H1 (cell line): ENCODE measurements around the gene ITIH4. TPM values are rescaled to one million over a fixed set of nuclear protein-coding genes. Genes with fewer than 3 reads are reported as not detected.

Experiments
- CTCF ChIA-PET: fragments of 300-600 bp; sonication (Branson Sonifier 250); formaldehyde crosslinking; loops from one replicate; lab custom pipeline; 2021; ENCODE audit not compliant: partially characterized antibody; lab: Charles Lee
- POLR2A ChIA-PET: fragments of 300-600 bp; sonication (Branson Sonifier 250); formaldehyde crosslinking; loops from one replicate; lab custom pipeline; 2021; ENCODE audit warnings: inconsistent platforms; ENCODE audit not compliant: partially characterized antibody; lab: Charles Lee
- DNase-seq, 2 experiments: peaks; one replicate each; pipeline versions ENCODE4 v3.0.0 to v3.0.0-alpha.2; 2010 to 2022; ENCODE audit warnings: low spot score in 2 of 2, low read depth in 1 of 2, mixed read lengths in 1 of 2
- FAIRE-seq: peaks from 2 replicates; lab custom pipeline; 2011; peaks lifted over from hg19 to GRCh38; lab: Jason Lieb, UNC
- H2AFZ ChIP-seq: 2 replicates; pipeline ENCODE4 v1.8.1; 2012; ENCODE audit warnings: low read length, inconsistent platforms
- H2AK5ac ChIP-seq: 2 replicates; pipeline ENCODE4 v1.6.1; 2013; ENCODE audit warnings: low read depth, low read length
- H2BK120ac ChIP-seq: replicated peaks from 2 replicates; pipeline ENCODE3; 2013; ENCODE audit warnings: low read depth, low read length, inconsistent platforms
- H2BK12ac ChIP-seq: 2 replicates; pipeline ENCODE4 v1.6.1; 2013; ENCODE audit warnings: low read depth, low read length
- H2BK15ac ChIP-seq: 2 replicates; pipeline ENCODE4 v1.6.1; 2013; ENCODE audit warnings: low read length
- H2BK20ac ChIP-seq: 2 replicates; pipeline ENCODE4 v1.6.1; 2013; ENCODE audit warnings: low read length
- H2BK5ac ChIP-seq: 2 replicates; pipeline ENCODE4 v1.6.1; 2013; ENCODE audit warnings: low read depth, low read length
- H3K14ac ChIP-seq: 2 replicates; pipeline ENCODE4 v1.6.1; 2013; ENCODE audit warnings: inconsistent platforms; ENCODE audit not compliant: insufficient read length
- H3K18ac ChIP-seq: 2 replicates; pipeline ENCODE4 v1.6.1; 2013; ENCODE audit warnings: low read length; ENCODE audit errors: extremely low read depth
- H3K23ac ChIP-seq: 2 replicates; pipeline ENCODE4 v1.6.1; 2013; ENCODE audit warnings: inconsistent platforms; ENCODE audit not compliant: insufficient read length
- H3K23me2 ChIP-seq: 2 replicates; pipeline ENCODE4 v1.6.1; 2013; ENCODE audit warnings: low read depth, low read length
- H3K27ac ChIP-seq: 2 replicates; pipeline ENCODE4 v1.6.1; 2011; ENCODE audit warnings: low read depth, low read length, inconsistent platforms
- H3K27me3 ChIP-seq, 4 experiments: replicated peaks in 1 of 4; 1 replicate in 1 of 4; 2 replicates in 3 of 4; pipeline versions ENCODE4 v1.6.1 to v1.8.1; 2011 to 2013; ENCODE audit warnings: low read length in 3 of 4, mild to moderate bottlenecking in 3 of 4, inconsistent platforms in 2 of 4, mixed read lengths in 2 of 4, moderate library complexity in 1 of 4; ENCODE audit not compliant: control insufficient read depth in 3 of 4, insufficient read depth in 3 of 4; ENCODE audit errors: extremely low read depth in 1 of 4
- H3K36me3 ChIP-seq, 4 experiments: 2 replicates each; pipeline versions ENCODE4 v1.6.1 to v1.8.1; 2011 to 2013; ENCODE audit warnings: mild to moderate bottlenecking in 4 of 4, low read length in 3 of 4, moderate library complexity in 2 of 4, control low read depth in 1 of 4, inconsistent platforms in 1 of 4; ENCODE audit not compliant: insufficient read depth in 4 of 4, control insufficient read depth in 2 of 4
- H3K4ac ChIP-seq: replicated peaks from 2 replicates; pipeline ENCODE3; 2013; ENCODE audit warnings: low read length, low read depth, mixed read lengths, inconsistent platforms; ENCODE audit not compliant: insufficient read length
- H3K4me1 ChIP-seq, 4 experiments: replicated peaks in 1 of 4; 1 replicate in 1 of 4; 2 replicates in 3 of 4; pipeline versions ENCODE4 v1.6.1 to v1.8.1; 2011 to 2013; ENCODE audit warnings: low read length in 3 of 4, inconsistent platforms in 2 of 4, mixed read lengths in 1 of 4; ENCODE audit not compliant: insufficient read depth in 4 of 4, control insufficient read depth in 3 of 4
- H3K4me2 ChIP-seq, 2 experiments: 2 replicates each; pipeline versions ENCODE4 v1.6.1 to v1.8.1; 2011 to 2013; ENCODE audit warnings: low read depth in 2 of 2, low read length in 2 of 2, control low read depth in 1 of 2, inconsistent platforms in 1 of 2, mild to moderate bottlenecking in 1 of 2; ENCODE audit not compliant: insufficient read depth in 1 of 2
- H3K4me3 ChIP-seq, 4 experiments: fragments of 200-600, 300-600 bp in 1 of 4; sonication (generic), shearing (Covaris generic), sonication (Bioruptor Twin) in 1 of 4; 2 replicates each; pipeline versions ENCODE4 v1.5.1 to v1.8.1; 2011 to 2016; ENCODE audit warnings: low read length in 4 of 4, low read depth in 3 of 4, control low read depth in 2 of 4, inconsistent platforms in 2 of 4, mild to moderate bottlenecking in 2 of 4, mixed read lengths in 1 of 4, moderate library complexity in 1 of 4; ENCODE audit not compliant: insufficient read depth in 2 of 4; ENCODE audit errors: extremely low read depth in 1 of 4
- H3K56ac ChIP-seq: replicated peaks from 2 replicates; pipeline ENCODE3; 2013; ENCODE audit warnings: low read depth, mild to moderate bottlenecking, mixed read lengths, low read length, inconsistent platforms; ENCODE audit not compliant: insufficient read length
- H3K79me1 ChIP-seq: 2 replicates; pipeline ENCODE4 v1.6.1; 2013; ENCODE audit warnings: low read depth, low read length, control low read depth
- H3K79me2 ChIP-seq, 2 experiments: 2 replicates each; pipeline versions ENCODE4 v1.6.1 to v1.8.1; 2012 to 2013; ENCODE audit warnings: low read length in 2 of 2, mild to moderate bottlenecking in 2 of 2, inconsistent platforms in 1 of 2; ENCODE audit not compliant: insufficient read depth in 2 of 2, control insufficient read depth in 1 of 2
- H3K9ac ChIP-seq, 4 experiments: replicated peaks in 1 of 4; 1 replicate in 1 of 4; 2 replicates in 3 of 4; pipeline versions ENCODE4 v1.6.1 to v1.8.1; 2011 to 2013; ENCODE audit warnings: low read depth in 3 of 4, low read length in 3 of 4, control low read depth in 2 of 4, mild to moderate bottlenecking in 2 of 4, moderate library complexity in 2 of 4, inconsistent platforms in 1 of 4; ENCODE audit errors: extremely low read depth in 1 of 4
- H3K9me3 ChIP-seq, 2 experiments: 2 replicates each; pipeline versions ENCODE4 v1.6.1 to v1.8.1; 2012 to 2013; ENCODE audit warnings: mild to moderate bottlenecking in 2 of 2, moderate library complexity in 2 of 2, control low read depth in 1 of 2, inconsistent platforms in 1 of 2, low read depth in 1 of 2, low read length in 1 of 2, mixed read lengths in 1 of 2; ENCODE audit not compliant: insufficient read depth in 2 of 2
- H4K20me1 ChIP-seq, 2 experiments: replicated peaks in 1 of 2; 2 replicates each; pipeline versions ENCODE3 to v1.8.1; 2011 to 2013; ENCODE audit warnings: inconsistent platforms in 2 of 2, low read length in 2 of 2, mild to moderate bottlenecking in 1 of 2; ENCODE audit not compliant: insufficient read depth in 2 of 2, control insufficient read depth in 1 of 2
- H4K5ac ChIP-seq: 2 replicates; pipeline ENCODE4 v1.6.1; 2013; ENCODE audit warnings: low read length, low read depth, mixed read lengths, inconsistent platforms; ENCODE audit not compliant: insufficient read length
- H4K8ac ChIP-seq: 2 replicates; pipeline ENCODE4 v1.8.0; 2013; ENCODE audit warnings: mild to moderate bottlenecking, moderate library complexity, low read length, inconsistent platforms; ENCODE audit not compliant: insufficient read depth; ENCODE audit errors: extremely low read depth
- H4K91ac ChIP-seq: replicated peaks from 2 replicates; pipeline ENCODE3; 2013; ENCODE audit warnings: low read length, mixed read lengths, inconsistent platforms; ENCODE audit not compliant: insufficient read length
- CEBPB ChIP-seq: IDR thresholded peaks from 2 replicates; pipeline ENCODE4 v1.6.1; 2012; ENCODE audit warnings: low read depth, low read length
- CHD1 ChIP-seq: IDR thresholded peaks from 2 replicates; pipeline ENCODE4 v1.6.1; 2012; ENCODE audit warnings: low read depth, low read length, improper control_type of control experiment
- HDAC6 ChIP-seq: IDR thresholded peaks from one replicate; pipeline ENCODE4 v1.7.1; 2012; ENCODE audit warnings: low read depth, mild to moderate bottlenecking, inconsistent platforms, low read length, moderate library complexity
- KDM4A ChIP-seq: IDR thresholded peaks from one replicate; pipeline ENCODE4 v1.7.1; 2012; ENCODE audit warnings: low read depth, mild to moderate bottlenecking, moderate library complexity, low read length, inconsistent platforms; ENCODE audit not compliant: severe bottlenecking
- KDM5A ChIP-seq: fragments of 200-600 bp; IDR thresholded peaks from 2 replicates; pipeline ENCODE4 v1.7.1; 2012; ENCODE audit warnings: mild to moderate bottlenecking, low read length, inconsistent platforms, mixed read lengths
- NANOG ChIP-seq: IDR thresholded peaks from 2 replicates; pipeline ENCODE4 v1.6.1; 2011; ENCODE audit warnings: low read length, low read depth, mild to moderate bottlenecking, inconsistent platforms; ENCODE audit not compliant: insufficient read depth, poor library complexity, severe bottlenecking
- NRF1 ChIP-seq: IDR thresholded peaks from 2 replicates; pipeline ENCODE4 v1.6.1; 2011; ENCODE audit warnings: mild to moderate bottlenecking, low read depth, low read length, improper control_type of control experiment
- RAD21 ChIP-seq, 2 experiments: IDR thresholded peaks in 1 of 2; conservative IDR thresholded peaks in 1 of 2; 2 replicates each; pipeline ENCODE4 v1.6.1; 2011; ENCODE audit warnings: low read depth in 2 of 2, low read length in 2 of 2, improper control_type of control experiment in 1 of 2, inconsistent platforms in 1 of 2, mild to moderate bottlenecking in 1 of 2, moderate library complexity in 1 of 2
- SAP30 ChIP-seq: fragments of 300-600 bp; sonication (generic); IDR thresholded peaks from 2 replicates; pipeline ENCODE4 v1.7.1; 2012; ENCODE audit warnings: low read length, moderate library complexity, mild to moderate bottlenecking, inconsistent platforms; ENCODE audit not compliant: insufficient read depth, insufficient replicate concordance
- WGBS, 2 experiments: shearing (Covaris generic) in 1 of 2; methylation state at CpG; one replicate each; pipeline versions ENCODE4 v1.1.6 to v1.1.7; 2013 to 2015; ENCODE audit warnings: low lambda C conversion rate in 2 of 2, mixed read lengths in 2 of 2, inconsistent platforms in 1 of 2, low coverage in 1 of 2, missing lambda C conversion rate in 1 of 2; ENCODE audit not compliant: insufficient replicate concordance in 2 of 2, insufficient coverage in 1 of 2, insufficient read length in 1 of 2; ENCODE audit errors: extremely low coverage in 1 of 2, missing lambda C conversion rate in 1 of 2; 5-methylcytosine and 5-hydroxymethylcytosine counted together
- polyA plus RNA-seq, 7 experiments: library from polyadenylated mRNA; depleted of rRNA in 3 of 7; stranded (reverse) in 5 of 7; unstranded in 2 of 7; fragments of >200 nt in 5 of 7; fragments of 200-250 nt in 2 of 7; gene quantifications; 1 replicate in 5 of 7; 2 replicates in 1 of 7; 4 replicates in 1 of 7; pipeline versions ENCODE4 v1.2.1 to v1.2.3, GENCODE V29; 2011 to 2013; ENCODE audit warnings: missing spikeins in 2 of 7, mixed read lengths in 2 of 7
- total RNA-seq: library from RNA; stranded (reverse); fragmentation: NEBNext Ultra II Directional; extraction: Animal tissue kit (Norgen Biotek cat#: 25700); gene quantifications from 2 replicates; pipeline ENCODE4 v1.2.1, GENCODE V29; 2021
- TF ChIP-seq, protein P1 (sequence below): IDR thresholded peaks from 2 replicates; pipeline ENCODE4 v1.6.1; 2012; ENCODE audit warnings: low read length, inconsistent platforms

Gene ITIH4
- total and polyA plus RNA-seq, 2 of the 8 experiments (the other 6 are each of a cell fraction or from before 2014, with no cell fraction given): 3.4 to 3.7 TPM

GRCh38 chr3:52784021-52784621 lies 46.4 kb downstream of the ITIH4 start:
- DNase-seq: no peak
- H2BK20ac ChIP-seq: no peak overlapping the region
- H2BK120ac ChIP-seq: no peak overlapping the region
- no peak overlapping the region for H2BK15ac ChIP-seq
- POLR2A ChIA-PET: interaction anchor here (0.7 to 2.0 kb wide), 2 partner anchors 8 to 13 kb away, joined by 5 to 10 read pairs; partner anchors contain the start of gene NEK4
- 87% methylated on average over 18 of the region's 18 CpGs; no CpG with 5 or more reads in 1 of the 2 experiments for WGBS, 2 experiments
- H3K9me3 ChIP-seq: no peaks in the 10 kb centered on the region
- H3K27me3 ChIP-seq: no peaks in the 10 kb centered on the region; a peak in 1 of 7 replicates
- no peak overlapping the region for H3K4ac ChIP-seq
- no peak overlapping the region for H3K18ac ChIP-seq
- no peak overlapping the region for H3K27ac ChIP-seq
- no peak overlapping the region for H3K4me3 ChIP-seq
- H4K91ac ChIP-seq: no peak overlapping the region
- FAIRE-seq: no peak
- no peak overlapping the region for H3K23ac ChIP-seq
- no peak overlapping the region for H4K5ac ChIP-seq
- CTCF ChIA-PET: interaction anchor here (0.9 to 4.1 kb wide), 8 partner anchors 8 to 66 kb away, joined by 3 to 19 read pairs (median 4); no protein-coding TSS in a partner anchor
- H3K36me3 ChIP-seq: no peaks in the 10 kb centered on the region; a peak in 1 of 8 replicates
- no peak overlapping the region for H3K56ac ChIP-seq
- peaks cover 0 to 8% (median 0%) of the 10 kb centered on the region in 4 experiments; a peak in 1 of 7 replicates for H3K4me1 ChIP-seq
- H3K79me1 ChIP-seq: no peaks in the 10 kb centered on the region
- no peak overlapping the region for H3K4me2 ChIP-seq
- H2BK12ac ChIP-seq: no peak overlapping the region
- H3K79me2 ChIP-seq: no peaks in the 10 kb centered on the region
- H4K20me1 ChIP-seq: peaks cover 0 to 3% of the 10 kb centered on the region in 2 experiments
- no peaks in the 10 kb centered on the region for H3K23me2 ChIP-seq
- H2AK5ac ChIP-seq: no peak overlapping the region
- no peak overlapping the region for H3K14ac ChIP-seq
- no peak overlapping the region for H3K9ac ChIP-seq
- H2BK5ac ChIP-seq: no peak overlapping the region
- H4K8ac ChIP-seq: no peak overlapping the region; the same call in 1 of the 2 replicates
- no peak overlapping the region for H2AFZ ChIP-seq
- TF ChIP-seq NRF1 (no peak), RAD21 (IDR thresholded peaks at IDR 0.05 in 1 of 2, conservative IDR thresholded peaks at IDR 0.05 in 1 of 2; ENCODE audit: low read depth in 2 of 2, low read length in 2 of 2) (no peak), KDM5A (no peak), CEBPB (no peak), NANOG (no peak), CHD1 (no peak), KDM4A (no peak), SAP30 (no peak), HDAC6 (no peak)
- TF ChIP-seq, protein P1, sequence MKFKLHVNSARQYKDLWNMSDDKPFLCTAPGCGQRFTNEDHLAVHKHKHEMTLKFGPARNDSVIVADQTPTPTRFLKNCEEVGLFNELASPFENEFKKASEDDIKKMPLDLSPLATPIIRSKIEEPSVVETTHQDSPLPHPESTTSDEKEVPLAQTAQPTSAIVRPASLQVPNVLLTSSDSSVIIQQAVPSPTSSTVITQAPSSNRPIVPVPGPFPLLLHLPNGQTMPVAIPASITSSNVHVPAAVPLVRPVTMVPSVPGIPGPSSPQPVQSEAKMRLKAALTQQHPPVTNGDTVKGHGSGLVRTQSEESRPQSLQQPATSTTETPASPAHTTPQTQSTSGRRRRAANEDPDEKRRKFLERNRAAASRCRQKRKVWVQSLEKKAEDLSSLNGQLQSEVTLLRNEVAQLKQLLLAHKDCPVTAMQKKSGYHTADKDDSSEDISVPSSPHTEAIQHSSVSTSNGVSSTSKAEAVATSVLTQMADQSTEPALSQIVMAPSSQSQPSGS: no peak
